ENCODE data around the gene GTF2IRD1.
"Not testable (repeated sequence)": the region's sequence is repeated elsewhere in the genome, so short reads cannot be mapped to it uniquely, and the experiment has no call there.

The GTF2IRD1 gene

GRCh38 chr7:74466196-74466813 lies 12.6 kb downstream of the GTF2IRD1 start:
- DNase-seq (ENCODE audit: low read depth) = no peak

- no peak for DNase-seq (ENCODE audit: low read depth)
Observed at GRCh38 chr7:74467876-74468275, 14.2 kb downstream of the GTF2IRD1 start.

DNA sequence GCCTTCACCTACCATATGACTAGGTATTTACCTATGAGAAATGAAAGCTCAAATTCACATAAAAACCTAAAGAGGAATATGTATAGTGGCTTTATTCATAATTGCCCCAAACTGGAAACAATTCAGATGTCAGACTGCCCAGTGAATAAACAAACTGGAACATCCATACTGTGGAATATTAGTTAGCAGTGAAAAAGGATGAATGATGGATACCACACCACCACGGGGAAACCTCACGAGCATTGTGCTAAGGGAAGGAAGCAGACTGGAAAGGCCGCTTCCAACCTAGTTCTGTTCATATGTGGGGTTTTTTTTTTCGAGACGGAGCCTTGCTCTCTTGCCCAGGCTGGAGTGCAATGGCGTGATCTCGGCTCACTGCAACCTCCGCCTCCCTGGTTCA lies 16.8 kb downstream of the GTF2IRD1 start:
- no peak for DNase-seq (ENCODE audit: low read depth)

DNA sequence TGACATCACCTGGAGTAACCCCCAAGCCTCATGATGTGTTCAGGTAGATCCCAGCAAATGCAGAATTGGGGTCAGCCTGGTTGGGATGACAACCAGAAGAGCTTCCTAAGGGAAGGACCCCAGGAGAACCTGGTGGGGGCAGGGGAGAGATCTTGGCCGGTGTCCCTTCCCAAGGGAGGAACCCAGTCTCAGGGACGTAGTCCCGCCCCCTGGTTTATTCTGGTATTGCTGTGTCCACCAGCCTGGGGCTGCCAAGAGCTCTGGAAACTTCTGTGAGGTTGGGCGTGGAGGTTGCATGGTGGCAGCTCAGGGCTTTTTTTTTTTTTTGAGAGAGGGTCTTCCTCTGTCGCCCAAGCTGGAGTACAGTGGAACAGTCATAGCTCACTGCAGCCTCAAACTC lies 19.4 kb downstream of the GTF2IRD1 start:
- no peak for DNase-seq (ENCODE audit: low read depth)

DNA sequence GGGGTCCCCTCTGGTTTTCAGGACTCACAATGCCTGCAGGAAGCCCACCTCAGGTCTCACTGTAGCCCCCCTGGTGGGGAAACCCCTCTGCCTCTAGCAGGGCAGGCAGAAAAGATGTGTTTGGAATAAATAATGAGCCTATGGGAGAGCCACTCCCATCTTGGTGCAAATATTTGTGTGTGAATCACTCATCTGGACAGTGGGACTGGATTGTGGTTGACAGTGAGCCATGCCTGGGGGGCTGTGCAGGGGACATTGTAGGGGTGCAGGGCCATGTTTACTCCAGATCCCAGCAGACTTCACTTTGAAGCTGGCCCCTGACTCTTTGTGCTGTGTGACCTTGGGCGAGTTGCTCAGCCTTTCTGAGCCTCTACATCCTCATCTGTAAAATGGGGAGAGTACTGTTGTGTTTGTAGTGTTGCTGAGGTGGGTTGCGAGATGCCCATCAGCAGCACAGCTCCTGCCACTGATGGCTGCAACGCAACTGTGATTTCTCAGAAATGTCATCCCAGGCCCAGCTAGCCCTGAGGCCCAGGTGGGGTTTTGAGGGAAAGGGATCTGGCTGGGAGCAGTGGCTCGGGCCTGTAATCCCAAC lies 20.7 kb downstream of the GTF2IRD1 start:
- DNase-seq (ENCODE audit: low read depth) = no peak

- DNase-seq (ENCODE audit: low read depth) = no peak
Observed at GRCh38 chr7:74475243-74475986, 21.7 kb downstream of the GTF2IRD1 start.

GRCh38 chr7:74475987-74476350 lies 22.3 kb downstream of the GTF2IRD1 start:
- DNase-seq (ENCODE audit: low read depth) = no peak

DNA sequence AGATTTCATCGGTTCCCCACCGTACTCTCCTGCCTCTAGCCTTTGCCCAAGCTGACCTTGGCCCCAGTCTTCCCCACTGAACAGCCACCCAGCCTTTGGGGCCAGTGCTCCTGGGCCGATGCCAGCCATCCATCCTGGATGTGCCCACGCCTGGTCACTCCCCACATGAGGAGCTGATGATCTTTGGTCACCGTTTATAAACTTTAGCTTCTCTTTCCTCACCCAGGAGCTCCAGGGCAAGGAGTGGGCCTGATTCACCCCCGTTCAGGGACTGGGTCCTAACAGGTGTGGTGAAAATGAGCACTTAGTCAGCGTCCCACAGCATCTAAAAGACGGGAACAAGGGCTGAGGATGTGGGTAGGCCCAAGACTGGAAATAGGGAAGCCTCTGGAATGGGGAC lies 22.9 kb downstream of the GTF2IRD1 start:
- no peak for DNase-seq (ENCODE audit: low read depth)

DNA sequence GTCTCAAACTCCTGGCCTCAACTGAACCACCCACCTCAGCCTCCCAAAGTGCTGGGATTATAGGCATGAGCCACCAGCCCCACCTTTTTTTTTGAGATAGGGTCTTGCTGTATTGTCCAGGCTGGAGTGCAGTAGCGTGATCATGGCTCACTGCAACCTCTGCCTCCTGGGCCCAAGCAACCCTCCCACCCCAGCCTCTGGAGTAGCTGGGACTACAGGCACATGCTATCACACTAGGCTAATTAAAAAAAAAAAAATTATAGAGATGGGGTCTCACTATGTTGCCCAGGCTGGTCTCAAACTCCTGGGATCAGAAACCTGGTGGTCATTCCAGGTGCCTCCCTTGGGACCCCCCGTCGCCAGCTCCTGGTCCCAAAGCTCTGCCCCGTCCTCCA lies 25.0 kb downstream of the GTF2IRD1 start:
- no peak for DNase-seq (ENCODE audit: low read depth)

GRCh38 chr7:74479066-74479781 lies 25.5 kb downstream of the GTF2IRD1 start:
- DNase-seq (ENCODE audit: low read depth) = no peak

DNA sequence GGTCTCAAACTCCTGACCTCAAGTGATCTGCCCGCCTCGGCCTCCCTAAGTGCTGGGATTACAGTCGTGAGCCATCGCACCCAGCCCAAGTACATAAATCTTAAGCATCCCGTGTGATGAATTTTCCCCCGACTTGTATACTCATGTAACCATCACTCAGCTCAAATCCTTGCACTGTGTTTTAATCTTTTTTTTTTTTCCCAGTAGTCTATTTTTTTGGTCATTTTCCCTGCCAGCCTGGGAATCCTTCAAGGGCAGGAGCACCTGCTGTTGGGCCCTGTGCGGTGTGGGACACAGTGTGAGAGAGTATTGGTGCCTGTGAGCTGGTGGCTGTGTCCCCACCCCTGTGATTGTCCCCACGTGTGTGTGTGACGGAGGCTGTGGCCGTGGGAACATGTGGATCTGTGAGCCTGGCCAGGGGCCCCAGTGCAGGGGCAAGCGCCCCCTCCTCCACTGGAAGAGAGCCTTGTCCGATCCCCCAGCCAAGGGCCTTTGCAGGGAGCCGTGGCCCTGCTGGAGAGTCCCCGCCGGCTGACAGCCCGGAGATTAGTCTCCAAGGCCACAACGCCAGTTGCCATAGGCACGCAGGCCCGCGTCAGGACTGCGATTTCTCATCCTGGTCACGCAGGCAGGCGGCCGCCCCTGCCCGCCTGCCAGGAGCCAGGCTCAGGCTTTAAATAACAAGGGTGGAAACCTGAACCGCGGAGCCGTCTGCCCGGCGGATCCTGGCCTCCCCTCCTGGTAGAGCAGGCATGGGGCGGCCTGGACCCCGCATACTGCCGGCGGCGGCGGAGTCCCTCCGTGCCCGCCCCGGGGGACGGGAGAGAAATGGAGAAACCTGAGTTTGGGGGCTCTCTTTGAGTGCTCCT lies 26.5 kb downstream of the GTF2IRD1 start:
- DNase-seq (ENCODE audit: low read depth) = no peak

GRCh38 chr7:74480861-74481417 lies 27.2 kb downstream of the GTF2IRD1 start:
- no peak for DNase-seq (ENCODE audit: low read depth)

DNA sequence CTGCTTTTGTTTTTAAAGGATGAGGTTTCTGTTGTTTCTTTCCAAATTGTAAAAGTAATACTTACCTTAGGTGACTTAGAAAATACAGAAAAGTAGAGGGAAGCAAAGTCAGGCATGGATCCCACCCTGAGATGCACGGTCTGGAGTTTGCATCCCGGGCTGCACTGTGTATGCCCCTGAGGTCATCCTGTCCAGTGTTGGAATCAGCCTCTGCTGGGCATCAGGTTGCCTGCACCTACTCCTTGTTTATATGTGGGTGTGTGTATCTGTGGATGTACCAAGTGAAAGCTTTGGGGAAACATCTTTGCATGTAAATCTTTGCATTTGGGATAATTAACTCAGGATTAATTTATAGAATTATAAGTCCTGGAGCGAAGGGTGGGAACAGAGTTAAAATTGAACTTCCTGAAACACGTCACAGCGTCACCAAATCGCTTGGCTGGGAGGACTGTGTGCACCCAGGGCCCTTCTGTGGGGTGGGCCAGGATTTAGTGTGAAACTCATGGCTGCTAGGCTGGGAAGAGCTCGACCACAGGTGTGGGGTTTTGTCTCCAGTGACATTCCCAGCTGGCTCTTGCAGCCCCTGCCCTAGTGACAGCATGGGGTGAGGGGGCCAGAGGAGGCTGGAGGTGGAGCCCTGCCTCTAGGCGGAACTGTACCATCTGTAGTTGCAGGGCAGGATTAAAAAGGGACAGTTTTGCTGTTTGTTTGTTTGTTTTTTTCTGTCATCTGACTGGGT lies 27.9 kb downstream of the GTF2IRD1 start:
- DNase-seq (ENCODE audit: low read depth) = no peak

- DNase-seq (ENCODE audit: low read depth) = no peak
Observed at GRCh38 chr7:74482197-74482467, 28.4 kb downstream of the GTF2IRD1 start.

GRCh38 chr7:74482629-74483401 lies 29.1 kb downstream of the GTF2IRD1 start:
- DNase-seq (ENCODE audit: low read depth) = no peak

GRCh38 chr7:74483402-74484336 lies 30.0 kb downstream of the GTF2IRD1 start:
- no peak for DNase-seq (ENCODE audit: low read depth)

GRCh38 chr7:74485611-74486010 lies 31.9 kb downstream of the GTF2IRD1 start:
- DNase-seq (ENCODE audit: low read depth) = no peak

- not testable (repeated sequence) for DNase-seq (ENCODE audit: low read depth)
Observed at GRCh38 chr7:74488518-74489030, 34.9 kb downstream of the GTF2IRD1 start.

Data from stimulated activated CD4-positive, alpha-beta T cell treated with anti-CD3 and anti-CD28 coated beads, Interleukin-2, amount 100 ng/mL, for 4 hours (primary cell).